Mammary epithelial cell (primary cell): ENCODE measurements around the gene GNE.

ENCODE experiments used
- EZH2 ChIP-seq: IDR thresholded peaks from 2 replicates; pipeline ENCODE4 v1.6.1; 2012; ENCODE audit warnings: low read length, inconsistent platforms, borderline replicate concordance
- TF ChIP-seq, protein P1 (sequence below), 2 donors: IDR thresholded peaks in 1 of 2; conservative IDR thresholded peaks in 1 of 2; 2 replicates each; pipeline ENCODE4 v1.5.1; 2011 to 2012; ENCODE audit warnings: inconsistent platforms in 2 of 2, low read length in 2 of 2, mild to moderate bottlenecking in 2 of 2, control low read depth in 1 of 2, low read depth in 1 of 2; ENCODE audit not compliant: insufficient read depth in 1 of 2; ENCODE audit errors: extremely low read depth in 1 of 2

DNA sequence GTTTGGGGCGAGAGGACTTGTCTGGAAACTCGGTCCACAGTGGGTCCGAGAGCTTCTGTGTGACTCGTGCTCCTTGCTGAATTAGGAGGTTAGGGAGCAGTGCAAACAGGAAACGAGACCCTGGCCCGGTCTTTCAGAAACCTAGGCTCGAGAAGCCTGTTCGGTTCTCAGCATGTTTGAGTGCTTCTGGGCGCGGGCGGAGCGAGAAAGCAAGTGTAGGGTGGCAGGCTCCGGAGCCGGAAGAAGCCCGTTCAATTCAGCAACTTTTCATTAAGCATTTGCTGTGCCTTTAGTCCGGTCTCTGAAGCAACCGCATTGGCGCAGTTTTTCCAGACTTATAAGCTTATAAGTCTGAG lies 67.0 kb downstream of the GNE start:
- TF ChIP-seq, protein P1, sequence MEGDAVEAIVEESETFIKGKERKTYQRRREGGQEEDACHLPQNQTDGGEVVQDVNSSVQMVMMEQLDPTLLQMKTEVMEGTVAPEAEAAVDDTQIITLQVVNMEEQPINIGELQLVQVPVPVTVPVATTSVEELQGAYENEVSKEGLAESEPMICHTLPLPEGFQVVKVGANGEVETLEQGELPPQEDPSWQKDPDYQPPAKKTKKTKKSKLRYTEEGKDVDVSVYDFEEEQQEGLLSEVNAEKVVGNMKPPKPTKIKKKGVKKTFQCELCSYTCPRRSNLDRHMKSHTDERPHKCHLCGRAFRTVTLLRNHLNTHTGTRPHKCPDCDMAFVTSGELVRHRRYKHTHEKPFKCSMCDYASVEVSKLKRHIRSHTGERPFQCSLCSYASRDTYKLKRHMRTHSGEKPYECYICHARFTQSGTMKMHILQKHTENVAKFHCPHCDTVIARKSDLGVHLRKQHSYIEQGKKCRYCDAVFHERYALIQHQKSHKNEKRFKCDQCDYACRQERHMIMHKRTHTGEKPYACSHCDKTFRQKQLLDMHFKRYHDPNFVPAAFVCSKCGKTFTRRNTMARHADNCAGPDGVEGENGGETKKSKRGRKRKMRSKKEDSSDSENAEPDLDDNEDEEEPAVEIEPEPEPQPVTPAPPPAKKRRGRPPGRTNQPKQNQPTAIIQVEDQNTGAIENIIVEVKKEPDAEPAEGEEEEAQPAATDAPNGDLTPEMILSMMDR (conservative IDR thresholded peaks at IDR 0.05 in 1 of 2, IDR thresholded peaks at IDR 0.05 in 1 of 2; ENCODE audit: extremely low read depth in 1 of 2, insufficient read depth in 1 of 2, low read depth in 1 of 2, low read length in 2 of 2), result no peak
- no peak for TF ChIP-seq EZH2
